Hematopoietic multipotent progenitor cell treated with erythropoietin and hydrocortisone succinate and interleukin-3 and kit ligand, for 8 days (in vitro differentiated cells): Measurements from ENCODE around the gene NVL.
"Not testable (repeated sequence)": the region's sequence is repeated elsewhere in the genome, so short reads cannot be mapped to it uniquely, and the experiment has no call there.

ENCODE experiments used
- DNase-seq: peaks from one replicate; pipeline ENCODE4 v3.0.0-alpha.2; 2015

The NVL gene

DNA sequence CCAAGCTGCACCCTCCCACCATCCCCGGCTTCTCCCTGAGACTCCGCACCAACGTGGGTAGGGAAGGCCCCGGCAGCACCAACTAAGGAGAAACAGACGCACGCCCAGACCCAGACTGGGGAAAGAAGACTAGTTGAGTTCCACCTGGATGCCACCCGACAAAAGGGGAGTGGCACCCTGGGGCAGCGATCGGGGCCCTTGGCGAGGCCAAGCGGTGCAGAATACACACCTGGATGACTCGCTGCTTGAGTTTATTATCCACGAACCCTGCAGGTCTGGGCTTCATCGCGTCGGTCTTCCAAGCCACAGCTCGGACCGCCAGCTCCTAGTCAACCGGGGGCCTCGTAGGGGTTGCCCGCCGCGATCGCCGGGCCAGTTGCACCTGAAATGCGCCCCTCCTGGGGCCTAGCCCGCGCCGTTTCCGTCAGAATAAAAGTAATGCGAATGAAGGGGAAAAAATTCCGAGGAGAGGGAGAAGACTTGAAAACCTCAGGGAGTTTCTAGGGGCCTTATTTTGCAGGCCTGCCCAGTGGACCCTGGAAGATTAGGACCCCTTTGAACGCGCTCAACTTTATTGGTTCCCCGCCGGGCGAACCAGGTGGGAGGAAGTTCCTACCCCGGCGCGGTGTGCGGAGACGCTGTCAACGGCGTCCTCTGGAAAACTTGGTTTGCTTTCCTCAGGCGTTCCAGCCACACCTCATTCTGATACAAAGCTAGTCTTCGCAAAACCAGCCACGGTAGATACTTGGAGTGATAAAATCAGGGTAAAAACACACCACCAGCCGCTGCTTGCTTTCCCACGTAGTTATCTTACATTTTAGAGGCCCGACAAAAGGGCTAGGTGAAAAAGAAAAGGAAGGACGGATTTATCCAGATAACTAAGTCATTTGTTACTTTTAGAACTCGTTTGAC lies at the start of gene NVL:
TSS of gene NVL (minus strand) at position 331 of the 912 bp plus-strand sequence. CDS start at position 286, 45 bp downstream.
- peak; percentile 92 for DNase-seq

DNA sequence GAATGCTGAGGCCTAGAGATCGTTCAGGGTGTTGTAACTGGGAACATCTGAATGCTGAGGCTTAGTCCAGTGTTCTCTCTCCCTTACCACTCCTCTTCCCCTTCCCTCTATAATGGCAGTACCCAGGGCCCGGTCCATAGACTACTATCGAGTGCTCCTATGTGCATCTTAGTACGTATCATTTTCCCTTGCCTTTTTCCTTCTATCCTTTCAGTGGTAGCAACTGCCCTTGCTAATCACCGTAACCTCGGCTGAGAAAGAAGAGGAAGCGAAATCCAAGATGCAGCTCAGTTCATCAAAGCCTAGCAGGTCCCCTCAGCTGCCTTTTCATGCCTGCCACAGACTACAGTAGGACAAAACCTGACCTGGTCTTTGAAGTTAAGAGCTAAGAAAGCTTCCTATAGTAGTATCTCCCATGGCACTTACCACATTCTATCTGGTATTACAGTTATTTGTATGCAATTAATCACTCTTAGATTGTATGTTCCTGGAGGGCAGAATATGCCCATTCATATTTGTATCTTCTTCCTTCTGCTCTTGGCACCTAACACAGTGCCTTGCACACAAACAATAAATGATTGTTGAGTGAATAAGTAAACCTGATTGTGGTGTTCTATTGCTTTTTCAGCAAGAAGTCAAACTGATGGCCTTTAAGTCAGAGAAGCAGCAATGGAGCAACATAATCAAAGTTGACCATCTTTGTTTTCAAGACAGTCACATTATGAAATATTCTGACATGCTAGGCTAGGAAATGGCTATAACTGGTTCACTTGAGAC lies 49.1 kb upstream of the NVL start:
- no peak for DNase-seq

DNA sequence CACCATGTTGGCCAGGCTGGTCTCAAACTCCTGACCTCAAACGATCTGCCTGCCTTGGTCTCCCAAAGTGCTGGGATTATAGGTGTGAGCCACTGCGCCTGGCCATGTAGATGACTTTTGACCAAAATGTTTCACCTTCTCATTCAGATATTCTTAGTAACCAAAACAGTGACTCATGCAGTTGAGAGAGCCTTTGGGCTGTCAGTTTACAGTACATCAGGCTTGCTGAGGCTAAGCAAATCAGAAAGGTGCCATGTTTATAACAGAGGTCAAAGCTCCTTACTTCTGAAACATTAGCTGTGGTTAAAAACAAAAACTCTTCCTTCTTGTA lies 47.7 kb upstream of the NVL start:
- no peak for DNase-seq

DNA sequence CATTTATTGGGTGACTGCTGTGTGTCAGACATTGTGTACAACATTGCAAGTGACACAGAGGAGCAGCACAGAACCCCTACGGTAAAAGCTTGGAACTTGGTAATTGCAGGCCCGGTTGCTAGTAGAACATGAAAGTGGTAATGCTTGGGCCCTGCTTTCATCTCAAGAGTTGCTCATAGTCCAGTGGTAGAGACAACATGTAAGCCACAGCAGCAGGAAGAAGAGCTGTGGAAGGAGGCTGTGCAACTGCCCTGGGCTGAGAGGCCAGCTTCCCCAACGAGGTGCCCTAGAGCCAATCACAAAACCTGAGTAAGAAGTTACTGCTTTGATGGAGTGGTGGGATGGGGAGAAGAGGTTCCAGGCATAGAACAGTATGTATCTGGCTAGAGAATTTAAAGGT lies 45.1 kb upstream of the NVL start:
- no peak for DNase-seq

DNA sequence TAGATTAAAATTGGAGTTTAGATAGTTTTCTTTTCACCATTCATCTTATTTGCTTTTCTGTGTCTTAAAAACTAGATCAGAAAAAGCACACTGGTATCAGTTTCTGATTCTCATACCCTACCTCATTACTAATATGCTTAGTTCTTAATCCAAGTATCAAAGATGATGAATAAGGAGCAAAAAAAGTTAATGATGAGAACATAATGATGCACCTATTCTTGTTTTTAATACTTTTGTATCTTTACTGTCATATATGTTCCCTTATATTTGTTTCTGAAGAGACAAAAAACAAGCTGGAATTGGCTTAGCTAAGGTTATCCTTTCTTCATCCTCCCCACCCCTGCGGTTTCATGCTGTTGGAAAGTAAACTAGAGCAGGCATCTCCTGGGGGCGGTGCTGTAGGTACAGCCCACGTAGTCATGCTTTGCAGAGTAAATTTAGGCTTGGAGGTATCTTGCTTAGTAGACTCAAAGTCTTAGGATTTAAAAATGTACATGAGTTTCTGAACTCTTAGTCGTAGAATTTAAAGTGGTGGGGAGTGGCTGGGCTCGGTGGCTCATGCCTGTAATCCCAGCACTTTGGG lies 43.1 kb upstream of the NVL start:
- no peak for DNase-seq

DNA sequence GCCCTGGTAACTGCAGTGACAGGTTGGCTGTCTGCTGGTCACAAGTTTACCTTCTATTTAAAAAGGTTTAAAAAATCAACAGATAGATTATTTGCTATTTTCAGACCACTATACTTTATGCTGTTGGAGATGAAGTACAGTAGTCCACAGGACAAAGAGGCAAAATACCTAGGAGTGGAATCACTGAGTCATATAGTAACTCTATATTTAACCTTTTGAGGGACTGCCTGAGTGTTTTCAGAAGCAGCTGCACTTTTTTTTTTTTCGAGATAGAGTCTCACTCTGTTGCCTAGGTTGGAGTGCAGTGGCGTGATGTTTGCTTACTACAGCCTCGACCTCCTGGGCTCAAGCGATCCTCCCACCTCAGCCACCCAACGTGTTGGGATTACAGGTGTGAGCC lies 38.4 kb upstream of the NVL start:
- DNase-seq, result no peak

DNA sequence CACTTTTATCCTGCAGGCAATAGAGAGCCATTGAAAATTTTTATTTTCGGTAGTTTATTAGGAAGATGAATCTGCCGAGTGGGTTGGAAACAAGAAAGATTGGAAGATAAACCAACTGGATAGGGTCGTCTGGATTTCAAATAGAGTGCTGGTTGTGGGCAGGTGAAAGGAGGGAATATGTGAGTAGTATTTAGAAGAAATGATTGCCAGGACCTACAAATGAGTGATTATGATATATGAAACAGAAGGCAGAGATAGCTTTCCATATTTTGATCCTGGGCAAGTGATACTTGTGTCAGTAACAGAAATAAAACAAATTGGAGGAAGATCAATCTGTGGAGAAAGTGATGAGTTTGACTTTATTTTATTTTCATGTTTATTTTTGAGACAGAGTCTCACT lies 29.2 kb upstream of the NVL start:
- DNase-seq, result no peak

DNA sequence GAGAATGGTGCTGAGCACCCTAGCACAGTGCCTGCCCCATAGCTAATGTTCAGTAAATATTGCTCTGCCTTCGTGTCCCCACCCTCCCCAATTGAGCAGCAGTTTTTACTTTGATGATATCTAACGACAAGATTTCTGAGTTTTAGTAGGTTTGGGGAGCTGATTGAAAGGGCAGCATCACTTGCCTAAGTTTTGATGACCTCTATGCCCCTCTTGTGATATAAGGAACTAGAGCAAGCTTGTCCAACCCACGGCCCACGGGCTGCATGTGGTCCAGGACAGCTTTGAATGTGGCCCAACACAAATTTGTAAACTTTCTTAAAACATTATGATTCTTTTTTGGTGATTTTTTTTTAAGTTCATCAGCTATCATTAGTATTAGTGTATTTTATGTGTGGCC lies 28.3 kb upstream of the NVL start:
- DNase-seq, result no peak

DNA sequence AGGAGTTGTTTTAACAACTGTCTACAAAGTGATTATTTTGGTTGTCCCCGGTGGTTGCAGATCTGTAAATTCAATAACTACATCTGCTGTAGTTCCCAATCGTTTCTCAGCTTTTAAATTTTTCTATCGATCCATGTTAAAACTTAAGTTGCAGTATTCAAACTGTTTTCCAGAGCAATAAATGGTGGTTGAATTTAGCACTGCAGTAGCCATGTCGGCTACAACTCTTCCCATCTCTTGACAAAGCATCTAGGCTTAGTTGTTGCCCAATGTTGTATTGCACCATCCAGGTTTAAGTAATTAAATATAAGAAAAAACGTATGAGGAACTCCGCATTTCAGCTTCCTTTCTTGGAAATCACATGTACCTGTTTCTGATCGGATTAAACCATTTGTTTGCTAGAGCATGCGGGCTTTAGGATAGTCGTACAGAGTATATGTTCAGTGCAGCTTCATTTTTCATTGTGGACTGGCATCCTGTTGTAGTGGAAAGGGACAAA lies 27.7 kb upstream of the NVL start:
- DNase-seq, result peak; percentile 47

DNA sequence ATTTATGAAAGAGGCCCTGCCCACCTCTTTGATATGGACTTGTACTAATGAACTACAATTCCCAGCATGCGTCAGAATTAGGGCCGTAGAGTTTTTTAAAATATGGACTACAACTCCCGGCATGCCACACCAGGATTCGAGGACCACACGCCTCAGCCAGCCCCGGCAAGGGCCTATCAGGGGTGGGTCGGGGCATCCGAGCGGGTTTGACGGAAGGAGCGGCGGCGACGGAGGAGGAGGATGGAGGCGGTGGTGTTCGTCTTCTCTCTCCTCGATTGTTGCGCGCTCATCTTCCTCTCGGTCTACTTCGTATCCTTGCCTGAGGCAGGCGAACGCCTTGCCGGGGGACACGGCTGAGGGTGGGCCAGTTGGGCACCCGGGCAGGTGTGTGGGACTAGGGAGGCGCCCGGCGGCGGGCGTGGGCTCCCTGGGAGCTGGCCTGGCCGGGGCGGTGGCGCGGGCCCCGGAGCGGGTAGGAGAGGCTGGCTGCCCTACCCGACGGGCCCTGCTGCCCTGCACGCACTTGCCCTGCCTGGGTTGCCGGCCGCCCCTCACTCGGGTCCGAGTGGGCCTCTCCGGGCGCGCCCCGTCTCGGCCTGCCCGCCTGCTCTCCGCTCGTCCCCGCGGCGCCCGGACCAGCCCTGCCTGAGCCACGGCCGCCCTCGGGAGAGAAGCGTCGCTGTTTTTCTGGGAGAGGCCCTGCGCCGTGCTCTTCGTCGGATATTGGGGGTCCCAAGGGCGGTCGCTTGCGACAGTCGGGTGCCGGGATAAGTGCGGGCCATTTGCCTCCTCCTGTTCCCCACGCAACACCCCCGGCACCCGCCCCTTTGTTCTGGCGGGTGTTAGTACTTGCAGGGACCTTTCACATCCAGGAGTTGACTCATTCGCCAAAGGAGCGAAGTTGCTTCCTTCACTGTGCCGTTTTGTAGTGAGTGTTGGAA lies 27.0 kb upstream of the NVL start, which contains the start of gene CNIH4:
TSS of gene CNIH4 (plus strand) at position 195 of the 941 bp plus-strand sequence. CDS start at position 241, 46 bp downstream.
- DNase-seq, result peak; percentile 96

DNA sequence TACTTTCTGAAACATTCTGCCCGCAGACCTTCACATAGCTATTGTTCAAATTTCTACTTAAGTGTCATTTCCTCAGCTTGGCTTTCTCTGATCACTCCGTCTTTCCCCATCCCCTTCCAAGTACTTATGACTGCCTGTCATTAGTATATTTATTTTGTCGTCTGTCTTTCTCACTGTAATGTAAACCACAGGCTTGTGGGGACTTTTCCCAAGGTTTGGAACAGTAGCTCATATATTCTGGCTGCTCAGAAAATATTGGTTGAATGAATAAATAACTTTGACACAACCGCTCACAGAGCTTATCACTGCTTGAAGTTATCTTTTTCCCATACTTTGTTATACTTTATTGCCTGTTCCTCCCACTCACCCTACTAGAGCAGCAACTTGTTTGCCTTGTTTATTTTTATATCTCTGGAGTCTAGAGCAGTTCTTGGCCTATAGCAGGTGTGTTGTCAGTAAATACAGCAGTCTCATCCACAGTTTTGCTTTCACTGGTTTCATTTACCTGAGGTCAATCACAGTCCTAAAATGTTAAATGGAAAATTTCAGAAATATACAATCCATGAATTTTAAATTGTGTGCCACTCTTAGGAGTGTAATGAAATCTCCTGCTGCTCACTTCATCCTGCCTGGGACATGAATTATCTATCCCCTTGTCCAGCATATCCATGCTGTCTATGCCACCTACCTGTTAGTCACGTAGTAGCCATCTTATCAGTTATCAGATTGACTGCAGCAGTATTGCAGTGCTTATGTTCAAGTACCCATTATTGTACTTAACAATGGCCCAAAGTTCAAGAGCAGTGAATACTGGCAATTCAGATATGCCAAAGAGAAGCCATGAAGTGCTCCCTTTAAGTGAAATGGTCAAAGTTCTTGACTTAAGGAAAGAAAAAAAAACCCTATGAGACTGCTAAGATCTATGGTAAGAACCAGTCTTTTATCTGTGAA lies 24.3 kb upstream of the NVL start:
- DNase-seq, result no peak

DNA sequence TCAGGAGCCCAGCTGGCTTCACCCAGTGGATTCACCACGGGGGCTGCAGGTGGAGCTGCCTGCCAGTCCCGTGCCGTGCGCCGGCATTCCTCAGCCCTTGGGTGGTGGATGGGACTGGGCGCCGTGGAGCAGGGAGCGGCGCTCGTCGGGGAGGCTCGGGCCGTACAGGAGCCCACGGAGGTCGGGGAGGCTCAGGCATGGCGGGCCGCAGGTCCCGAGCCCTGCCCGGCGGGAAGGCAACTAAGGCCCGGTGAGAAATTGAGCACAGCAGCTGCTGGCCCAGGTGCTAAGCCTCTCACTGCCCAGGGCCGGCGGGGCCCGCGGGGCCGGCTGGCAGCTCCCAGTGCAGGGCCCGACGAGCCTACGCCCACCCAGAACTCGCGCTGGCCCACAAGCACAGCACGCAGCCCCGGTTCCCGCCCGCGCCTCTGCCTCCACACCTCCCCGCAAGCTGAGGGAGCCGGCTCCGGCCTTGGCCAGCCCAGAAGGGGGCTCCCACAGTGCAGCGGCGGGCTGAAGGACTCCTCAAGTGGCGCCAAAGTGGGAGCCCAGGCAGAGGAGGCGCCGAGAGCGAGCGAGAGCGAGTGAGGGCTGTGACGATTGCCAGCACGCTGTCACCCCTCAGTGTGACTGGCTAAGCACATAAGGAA lies 22.6 kb upstream of the NVL start:
- DNase-seq, result not testable (repeated sequence)

DNA sequence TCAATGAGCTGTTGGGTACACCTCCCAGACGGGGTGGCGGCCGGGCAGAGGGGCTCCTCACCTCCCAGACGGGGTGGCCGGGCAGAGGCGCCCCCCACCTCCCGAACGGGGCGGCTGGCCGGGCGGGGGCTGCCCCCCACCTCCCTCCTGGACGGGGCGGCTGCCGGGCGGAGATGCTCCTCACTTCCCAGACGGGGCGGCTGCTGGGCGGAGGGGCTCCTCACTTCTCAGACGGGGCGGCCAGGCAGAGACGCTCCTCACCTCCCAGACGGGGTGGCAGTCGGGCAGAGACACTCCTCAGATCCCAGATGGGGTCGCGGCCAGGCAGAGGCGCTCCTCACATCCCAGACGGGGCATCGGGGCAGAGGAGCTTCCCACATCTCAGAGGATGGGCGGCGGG lies 19.7 kb upstream of the NVL start:
- not testable (repeated sequence) for DNase-seq

DNA sequence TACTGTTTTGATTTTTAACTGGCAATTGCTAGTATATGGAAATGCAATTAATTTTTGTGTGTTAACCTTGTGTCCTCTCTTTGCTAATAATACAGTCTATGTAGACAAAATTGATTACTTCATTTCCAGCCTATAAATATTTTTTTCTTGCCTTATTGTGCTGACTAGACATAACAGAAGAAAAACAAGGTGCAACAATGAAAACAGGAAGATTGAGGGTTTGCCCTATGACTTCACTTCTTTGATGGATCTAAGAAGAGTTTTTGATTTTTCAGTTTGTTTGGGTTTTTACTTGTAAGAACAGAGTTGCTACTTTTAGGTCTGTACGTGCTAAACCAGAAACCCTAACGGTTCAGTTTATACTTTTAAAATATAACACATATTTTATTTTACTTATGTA lies 18.2 kb upstream of the NVL start:
- DNase-seq, result no peak

DNA sequence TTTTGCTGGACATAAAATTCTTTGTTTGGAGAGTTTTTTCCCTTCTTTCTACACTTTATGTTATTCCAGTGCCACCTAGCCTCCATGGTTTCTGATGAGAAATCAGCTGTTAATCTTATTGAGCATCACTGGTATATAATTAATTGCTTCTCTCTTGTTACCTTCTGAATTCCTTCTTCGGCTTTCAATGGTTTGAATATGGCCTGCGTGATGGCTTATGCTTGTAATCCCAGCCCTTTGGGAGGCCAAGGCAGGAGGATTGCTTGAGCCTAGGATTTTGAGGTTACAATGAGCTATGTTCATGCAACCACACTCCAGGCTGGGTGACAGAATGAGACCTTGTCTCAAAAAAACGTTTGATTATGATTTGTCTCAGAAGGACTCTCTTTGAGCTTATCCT lies 13.7 kb upstream of the NVL start:
- no peak for DNase-seq

DNA sequence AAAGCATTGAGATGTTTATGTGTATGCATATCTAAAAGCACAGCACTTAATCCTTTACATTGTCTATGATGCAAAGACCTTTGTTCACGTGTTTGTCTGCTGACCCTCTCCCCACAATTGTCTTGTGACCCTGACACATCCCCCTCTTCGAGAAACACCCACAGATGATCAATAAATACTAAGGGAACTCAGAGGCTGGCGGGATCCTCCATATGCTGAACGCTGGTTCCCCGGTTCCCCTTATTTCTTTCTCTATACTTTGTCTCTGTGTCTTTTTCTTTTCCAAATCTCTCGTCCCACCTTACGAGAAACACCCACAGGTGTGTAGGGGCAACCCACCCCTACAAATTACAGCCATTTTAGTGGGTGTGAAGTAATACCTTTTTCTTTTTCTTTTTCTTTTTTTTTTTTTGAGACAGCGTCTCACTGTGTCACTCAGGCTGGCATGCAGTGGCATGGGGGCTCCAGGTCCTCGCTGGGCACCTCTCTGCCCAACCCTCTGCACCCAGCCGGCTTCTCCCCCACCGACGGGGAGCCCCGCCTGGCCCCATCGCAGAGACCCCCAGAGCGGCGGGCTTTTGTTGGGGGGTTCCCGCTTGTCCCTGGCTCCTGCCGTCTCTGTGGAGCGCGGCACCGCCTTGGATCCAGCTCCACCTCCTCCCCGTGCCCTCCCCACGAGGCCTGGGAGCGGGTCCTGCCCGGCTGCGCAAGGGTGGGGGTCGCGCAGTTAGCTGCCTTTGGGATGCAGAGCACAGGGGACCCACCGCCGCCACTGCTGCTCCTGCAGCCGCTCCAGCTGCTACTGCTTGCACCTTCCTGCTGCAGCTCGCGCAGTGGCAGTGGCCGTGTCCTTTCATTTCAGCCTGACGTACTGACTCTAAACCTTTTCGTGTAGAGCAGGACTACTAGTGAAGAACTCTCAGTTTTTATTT lies 10.7 kb upstream of the NVL start:
- peak; percentile 29 for DNase-seq

DNA sequence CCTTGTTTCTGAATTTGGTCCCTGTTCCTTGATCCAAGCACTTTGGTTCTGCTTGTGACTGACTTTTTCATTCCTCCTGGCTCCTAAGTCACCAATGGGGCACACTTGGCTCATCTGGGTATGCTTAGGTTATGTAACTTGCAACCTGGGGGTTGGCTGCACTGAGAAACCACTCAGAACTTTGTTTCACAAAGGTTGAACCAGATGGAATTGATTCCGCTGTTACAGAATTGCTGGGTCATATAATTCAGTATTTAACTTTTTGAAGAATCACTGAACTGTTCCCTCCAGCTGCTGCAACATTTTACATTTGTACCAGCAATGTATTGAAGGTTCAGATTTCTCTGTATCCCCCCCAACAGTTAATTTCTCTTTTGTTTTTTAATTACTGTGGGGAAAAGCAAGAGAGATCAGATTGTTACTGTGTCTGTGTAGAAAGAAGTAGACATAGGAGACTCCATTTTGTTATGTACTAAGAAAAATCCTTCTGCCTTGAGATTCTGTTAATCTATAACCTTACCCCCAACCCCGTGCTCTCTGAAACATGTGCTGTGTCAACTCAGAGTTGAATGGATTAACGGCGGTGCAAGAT lies 9.6 kb upstream of the NVL start:
- DNase-seq, result no peak

DNA sequence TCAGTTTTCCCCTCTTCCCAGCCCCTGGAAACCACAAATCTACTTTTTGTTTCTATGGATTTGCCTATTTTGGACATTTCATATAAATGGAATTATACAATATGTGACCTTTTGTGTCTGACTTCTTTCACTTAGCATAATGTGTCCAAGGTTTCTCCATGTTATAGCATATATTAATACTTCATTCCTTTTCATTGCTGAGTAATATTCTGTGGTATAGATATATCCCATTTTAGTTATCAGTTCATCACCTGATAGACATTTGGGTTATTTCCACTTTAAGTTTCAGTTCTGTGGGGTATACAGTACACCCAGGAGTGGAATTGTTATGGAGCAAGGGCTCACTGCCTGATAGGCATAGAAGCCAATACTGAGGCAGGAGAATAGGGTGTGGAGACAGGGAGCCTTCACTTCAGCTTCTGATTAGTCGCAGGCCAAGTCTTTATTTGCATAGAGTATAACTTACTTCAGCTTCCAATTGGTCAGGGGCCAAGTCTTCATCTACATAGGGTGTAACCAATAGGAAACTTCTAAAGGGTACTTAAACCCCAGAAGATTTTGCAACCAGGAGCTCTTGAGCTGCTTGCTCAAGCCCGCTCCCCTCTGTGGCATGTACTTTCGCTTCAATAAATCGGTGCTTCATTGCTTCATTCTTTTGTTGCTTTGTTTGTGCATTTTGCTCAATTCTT lies 8.3 kb upstream of the NVL start:
- peak; percentile 60 for DNase-seq
